Measurements from ENCODE around the gene ZNF211. TPM values are rescaled to one million over a fixed set of nuclear protein-coding genes. Genes with fewer than 3 reads are reported as not detected.
A peak's percentile ranks its signal among the peaks of the same experiment; 100 is the strongest.

The ZNF211 gene
- total and polyA plus RNA-seq, 9 of the 15 experiments (the other 6 are each of a cell fraction or from before 2014, with no cell fraction given) = 1.3 to 11.6 (median 4.5) TPM

DNA sequence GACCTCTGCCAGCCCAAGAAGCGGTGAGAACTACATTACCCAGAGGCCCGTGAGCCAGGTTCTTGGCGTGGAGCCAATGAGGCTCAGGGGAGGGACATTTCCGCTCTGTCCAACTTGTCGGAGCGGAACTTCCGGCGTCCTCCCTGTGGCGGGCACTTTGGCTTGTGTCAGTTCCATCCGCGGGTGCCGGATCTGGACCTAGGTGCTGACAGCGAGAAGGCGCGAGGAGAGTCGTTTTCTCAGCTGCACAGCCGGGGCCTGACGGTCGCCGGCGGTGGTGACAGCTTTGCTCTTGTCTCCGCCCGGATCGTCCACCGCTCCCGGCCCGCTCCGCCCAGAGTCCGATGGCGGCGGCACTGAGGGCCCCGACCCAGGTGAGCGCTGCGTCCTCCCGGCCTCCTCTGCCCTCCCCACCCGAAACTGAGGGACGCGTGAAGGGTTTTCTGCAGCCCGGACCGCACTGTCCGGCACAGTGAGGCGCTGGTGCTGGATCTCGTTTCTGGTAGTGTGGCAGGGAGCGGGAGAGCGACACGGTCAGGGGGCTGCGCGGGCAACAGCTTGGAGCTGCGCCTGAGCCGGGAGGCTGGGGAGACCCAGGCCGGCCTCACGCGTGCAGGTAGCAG lies 33.1 kb upstream of the ZNF211 start, which contains the start of gene ZNF530 (continued):
- TF ChIP-seq MAFG (tag; conservative IDR thresholded peaks at IDR 0.05) = no peak
- TF ChIP-seq TRIM25 (IDR thresholded peaks at IDR 0.05; ENCODE audit: borderline replicate concordance) = no peak
- TF ChIP-seq ZBTB5 (IDR thresholded peaks at IDR 0.05) = peak; percentile 63; the same call in 1 of the 2 replicates
- no peak for TF ChIP-seq ZBTB8A (IDR thresholded peaks at IDR 0.05; ENCODE audit: partially characterized antibody)
- no peak for TF ChIP-seq SREBF1 (IDR thresholded peaks at IDR 0.05; ENCODE audit: borderline replicate concordance, low read depth, low read length)
- peak; percentile 77; the same call in 1 of the 2 replicates for TF ChIP-seq NCOA1 (IDR thresholded peaks at IDR 0.05; ENCODE audit: low read depth)
- TF ChIP-seq PYGO2 (tag; IDR thresholded peaks at IDR 0.05) = no peak
- TF ChIP-seq ZBTB34 (CRISPR knock-in tag; IDR thresholded peaks at IDR 0.05) = no peak
- no peak for TF ChIP-seq ZNF586 (CRISPR knock-in tag; conservative IDR thresholded peaks at IDR 0.05)
- TF ChIP-seq, protein P1, sequence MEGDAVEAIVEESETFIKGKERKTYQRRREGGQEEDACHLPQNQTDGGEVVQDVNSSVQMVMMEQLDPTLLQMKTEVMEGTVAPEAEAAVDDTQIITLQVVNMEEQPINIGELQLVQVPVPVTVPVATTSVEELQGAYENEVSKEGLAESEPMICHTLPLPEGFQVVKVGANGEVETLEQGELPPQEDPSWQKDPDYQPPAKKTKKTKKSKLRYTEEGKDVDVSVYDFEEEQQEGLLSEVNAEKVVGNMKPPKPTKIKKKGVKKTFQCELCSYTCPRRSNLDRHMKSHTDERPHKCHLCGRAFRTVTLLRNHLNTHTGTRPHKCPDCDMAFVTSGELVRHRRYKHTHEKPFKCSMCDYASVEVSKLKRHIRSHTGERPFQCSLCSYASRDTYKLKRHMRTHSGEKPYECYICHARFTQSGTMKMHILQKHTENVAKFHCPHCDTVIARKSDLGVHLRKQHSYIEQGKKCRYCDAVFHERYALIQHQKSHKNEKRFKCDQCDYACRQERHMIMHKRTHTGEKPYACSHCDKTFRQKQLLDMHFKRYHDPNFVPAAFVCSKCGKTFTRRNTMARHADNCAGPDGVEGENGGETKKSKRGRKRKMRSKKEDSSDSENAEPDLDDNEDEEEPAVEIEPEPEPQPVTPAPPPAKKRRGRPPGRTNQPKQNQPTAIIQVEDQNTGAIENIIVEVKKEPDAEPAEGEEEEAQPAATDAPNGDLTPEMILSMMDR (IDR thresholded peaks at IDR 0.05 in 2 of 3, conservative IDR thresholded peaks at IDR 0.05 in 1 of 3; ENCODE audit: insufficient read depth in 2 of 3, low read depth in 1 of 3, low read length in 3 of 3) = no peak
- TF ChIP-seq IRF1 (CRISPR knock-in tag; IDR thresholded peaks at IDR 0.05; ENCODE audit: borderline replicate concordance) = no peak
- TF ChIP-seq ZNF444 (CRISPR knock-in tag; IDR thresholded peaks at IDR 0.05) = no peak
- TF ChIP-seq IRF2 (CRISPR knock-in tag; IDR thresholded peaks at IDR 0.05) = no peak
- TF ChIP-seq CXXC5 (CRISPR knock-in tag; IDR thresholded peaks at IDR 0.05) = peak; percentile 52; the same call in 1 of the 2 replicates
- no peak for TF ChIP-seq TFE3 (CRISPR knock-in tag; IDR thresholded peaks at IDR 0.05)
- TF ChIP-seq FOXP1 (CRISPR knock-in tag; IDR thresholded peaks at IDR 0.05) = no peak
- no peak for TF ChIP-seq ZNF232 (CRISPR knock-in tag; IDR thresholded peaks at IDR 0.05)
- peak; percentile 94 for TF ChIP-seq GABPB1 (CRISPR knock-in tag; IDR thresholded peaks at IDR 0.05)

All from K562 (cell line).